ENCODE data around the gene STARD5.

The STARD5 gene

DNA sequence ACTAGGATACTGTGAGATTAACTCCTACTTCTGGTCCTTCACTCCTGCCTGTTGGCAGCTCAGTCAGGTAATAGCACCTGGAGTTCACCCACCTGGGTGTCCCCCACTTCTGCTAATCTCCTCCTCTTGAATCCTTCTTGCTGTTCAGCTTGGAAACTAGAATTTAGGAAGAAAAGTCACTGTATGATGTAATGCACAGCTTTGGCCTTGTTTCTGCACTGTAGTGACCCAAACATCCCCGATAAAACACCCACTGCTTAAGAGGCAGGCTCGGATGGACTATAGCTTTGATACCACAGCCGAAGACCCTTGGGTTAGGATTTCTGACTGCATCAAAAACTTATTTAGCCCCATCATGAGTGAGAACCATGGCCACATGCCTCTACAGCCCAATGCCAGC, 24.8 kb downstream of the STARD5 start:
- Histone ChIP-seq H3K4me1 (ENCODE audit: control insufficient read depth, low read length) (peaks cover 98% of the 10 kb centered on the region), H3K4me3 (ENCODE audit: low read length) (peak overlapping the region; percentile 84), H3K4me2 (ENCODE audit: low read length) (peak overlapping the region; percentile 99)

DNA sequence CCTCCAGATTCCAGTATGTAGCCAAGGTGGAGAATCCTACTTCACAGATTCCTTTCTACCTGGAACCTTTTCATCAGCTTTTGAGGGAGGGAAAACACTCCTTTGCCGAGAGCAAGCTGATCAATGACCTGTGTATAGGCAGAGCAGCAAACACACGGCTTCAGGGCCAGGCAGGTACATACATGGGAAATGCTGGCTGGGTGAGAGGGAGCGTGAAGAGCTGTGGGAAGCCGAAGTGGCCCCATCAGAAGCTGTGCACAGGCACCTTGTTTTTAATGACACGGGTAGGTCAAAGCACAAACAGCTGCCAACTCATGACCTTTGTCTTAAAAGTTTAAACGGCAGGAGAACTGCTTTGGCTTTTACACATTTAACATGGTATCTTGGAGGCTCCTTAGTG, 25.3 kb downstream of the STARD5 start:
- peaks cover 44% of the 10 kb centered on the region for H3F3A ChIP-seq (ENCODE audit: control insufficient read depth, insufficient read depth)
- H4K20me1 ChIP-seq (ENCODE audit: control insufficient read depth, insufficient read depth, low read depth, low read length), result no peaks in the 10 kb centered on the region
- H3K36me3 ChIP-seq (ENCODE audit: control insufficient read depth, low read length), result peaks cover 65% of the 10 kb centered on the region
- TF ChIP-seq EZH2phosphoT487 (IDR thresholded peaks at IDR 0.05; ENCODE audit: borderline replicate concordance, low read length), result no peak
- TF ChIP-seq, protein P1, sequence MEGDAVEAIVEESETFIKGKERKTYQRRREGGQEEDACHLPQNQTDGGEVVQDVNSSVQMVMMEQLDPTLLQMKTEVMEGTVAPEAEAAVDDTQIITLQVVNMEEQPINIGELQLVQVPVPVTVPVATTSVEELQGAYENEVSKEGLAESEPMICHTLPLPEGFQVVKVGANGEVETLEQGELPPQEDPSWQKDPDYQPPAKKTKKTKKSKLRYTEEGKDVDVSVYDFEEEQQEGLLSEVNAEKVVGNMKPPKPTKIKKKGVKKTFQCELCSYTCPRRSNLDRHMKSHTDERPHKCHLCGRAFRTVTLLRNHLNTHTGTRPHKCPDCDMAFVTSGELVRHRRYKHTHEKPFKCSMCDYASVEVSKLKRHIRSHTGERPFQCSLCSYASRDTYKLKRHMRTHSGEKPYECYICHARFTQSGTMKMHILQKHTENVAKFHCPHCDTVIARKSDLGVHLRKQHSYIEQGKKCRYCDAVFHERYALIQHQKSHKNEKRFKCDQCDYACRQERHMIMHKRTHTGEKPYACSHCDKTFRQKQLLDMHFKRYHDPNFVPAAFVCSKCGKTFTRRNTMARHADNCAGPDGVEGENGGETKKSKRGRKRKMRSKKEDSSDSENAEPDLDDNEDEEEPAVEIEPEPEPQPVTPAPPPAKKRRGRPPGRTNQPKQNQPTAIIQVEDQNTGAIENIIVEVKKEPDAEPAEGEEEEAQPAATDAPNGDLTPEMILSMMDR (IDR thresholded peaks at IDR 0.05; ENCODE audit: low read depth, low read length, poor library complexity, severe bottlenecking), result no peak
- H3K9me2 ChIP-seq (replicated peaks; ENCODE audit: control insufficient read depth, low read length), result no peaks in the 10 kb centered on the region
- H3K4me2 ChIP-seq (ENCODE audit: low read length), result peak overlapping the region; percentile 99
- peaks cover 98% of the 10 kb centered on the region for H3K4me1 ChIP-seq (ENCODE audit: control insufficient read depth, low read length)
- H3K27ac ChIP-seq (ENCODE audit: low read depth, low read length), result peak overlapping the region; percentile 98
- H3K79me2 ChIP-seq (ENCODE audit: control insufficient read depth, low read length), result peaks cover 71% of the 10 kb centered on the region
- H3K9me3 ChIP-seq (ENCODE audit: control insufficient read depth, insufficient read depth, low read length), result no peaks in the 10 kb centered on the region
- H3K4me3 ChIP-seq (ENCODE audit: low read length), result peak overlapping the region; percentile 84
- no peaks in the 10 kb centered on the region for H3K27me3 ChIP-seq (ENCODE audit: control insufficient read depth, low read length)

More for the DNA sequence above, 24.8 kb downstream of the STARD5 start:
- Histone ChIP-seq H3K27me3 (ENCODE audit: control insufficient read depth, low read length) (no peaks in the 10 kb centered on the region), H3K9me3 (ENCODE audit: control insufficient read depth, insufficient read depth, low read length) (no peaks in the 10 kb centered on the region), H3K9me2 (replicated peaks; ENCODE audit: control insufficient read depth, low read length) (no peaks in the 10 kb centered on the region), H3K36me3 (ENCODE audit: control insufficient read depth, low read length) (peaks cover 70% of the 10 kb centered on the region), H4K20me1 (ENCODE audit: control insufficient read depth, insufficient read depth, low read depth, low read length) (no peaks in the 10 kb centered on the region), H3K79me2 (ENCODE audit: control insufficient read depth, low read length) (peaks cover 75% of the 10 kb centered on the region), H3F3A (ENCODE audit: control insufficient read depth, insufficient read depth) (peaks cover 40% of the 10 kb centered on the region), H3K27ac (ENCODE audit: low read depth, low read length) (peak overlapping the region; percentile 98)
- TF ChIP-seq, protein P1 (IDR thresholded peaks at IDR 0.05; ENCODE audit: low read depth, low read length, poor library complexity, severe bottlenecking), result no peak
- no peak for TF ChIP-seq EZH2phosphoT487 (IDR thresholded peaks at IDR 0.05; ENCODE audit: borderline replicate concordance, low read length)

DNA sequence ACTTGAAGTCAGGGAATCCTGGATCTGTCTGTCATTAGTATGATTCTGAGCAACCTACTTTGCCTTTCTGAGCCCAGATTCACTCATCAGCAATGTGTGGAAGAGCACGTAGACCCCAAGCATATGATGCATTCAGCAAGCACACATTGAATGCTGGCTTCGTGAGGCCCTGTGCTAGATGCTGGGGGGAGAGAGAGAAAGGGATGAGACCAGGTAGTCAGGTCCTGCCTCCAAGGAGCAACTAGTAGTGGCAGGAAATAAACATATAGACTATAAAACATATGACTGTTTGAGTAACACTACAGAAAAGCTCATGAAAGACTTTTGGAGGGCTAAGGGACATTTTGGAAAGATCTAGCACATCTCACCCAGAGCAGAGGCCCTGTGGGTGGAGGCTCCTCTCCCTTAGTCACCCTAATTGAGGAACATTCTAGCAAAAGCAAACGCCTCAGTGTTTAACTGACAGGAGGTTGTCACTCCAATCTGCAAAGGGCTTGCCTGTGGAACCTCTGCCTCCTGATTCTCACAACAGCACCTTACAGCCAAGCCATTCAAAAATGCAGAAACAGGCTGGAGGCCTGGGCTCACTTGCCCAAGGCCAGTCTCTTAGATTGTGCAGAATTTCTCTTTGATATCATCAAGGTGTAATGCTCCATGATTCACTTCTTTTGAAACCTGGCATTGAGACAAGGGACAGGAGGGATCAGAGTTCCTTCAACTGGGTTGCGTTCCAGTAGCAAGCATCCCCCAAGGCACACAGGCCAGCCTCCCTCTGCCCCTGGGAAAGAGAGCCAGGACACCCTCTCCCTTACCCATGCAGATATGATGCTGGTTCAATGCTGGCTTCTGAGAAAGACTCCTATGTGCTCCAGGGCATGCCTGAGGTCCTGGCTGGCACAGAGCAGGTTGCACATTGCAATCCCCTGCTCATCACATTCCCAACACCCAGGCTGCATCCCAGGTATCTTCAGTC, 26.1 kb downstream of the STARD5 start:
- Histone ChIP-seq H3K9me3 (ENCODE audit: control insufficient read depth, insufficient read depth, low read length) (no peaks in the 10 kb centered on the region), H3K27me3 (ENCODE audit: control insufficient read depth, low read length) (no peaks in the 10 kb centered on the region), H3K27ac (ENCODE audit: low read depth, low read length) (peak overlapping the region; percentile 98), H3K4me3 (ENCODE audit: low read length) (peak overlapping the region; percentile 84), H3K79me2 (ENCODE audit: control insufficient read depth, low read length) (peaks cover 65% of the 10 kb centered on the region), H3K9me2 (replicated peaks; ENCODE audit: control insufficient read depth, low read length) (no peaks in the 10 kb centered on the region), H3K36me3 (ENCODE audit: control insufficient read depth, low read length) (peaks cover 58% of the 10 kb centered on the region), H4K20me1 (ENCODE audit: control insufficient read depth, insufficient read depth, low read depth, low read length) (no peaks in the 10 kb centered on the region), H3K4me1 (ENCODE audit: control insufficient read depth, low read length) (peaks cover 98% of the 10 kb centered on the region), H3F3A (ENCODE audit: control insufficient read depth, insufficient read depth) (peaks cover 51% of the 10 kb centered on the region), H3K4me2 (ENCODE audit: low read length) (peak overlapping the region; percentile 99)
- TF ChIP-seq EZH2phosphoT487 (IDR thresholded peaks at IDR 0.05; ENCODE audit: borderline replicate concordance, low read length), result no peak
- TF ChIP-seq, protein P1 (IDR thresholded peaks at IDR 0.05; ENCODE audit: low read depth, low read length, poor library complexity, severe bottlenecking), result no peak

All from DOHH2 (cell line).